ENCODE data around the gene SYPL2. TPM values are rescaled to one million over a fixed set of nuclear protein-coding genes. Genes with fewer than 3 reads are reported as not detected.

SYPL2 gene
- total and polyA plus RNA-seq, 2 of the 8 experiments (the other 6 are each of a cell fraction or from before 2014, with no cell fraction given) = 1.5 TPM

DNA sequence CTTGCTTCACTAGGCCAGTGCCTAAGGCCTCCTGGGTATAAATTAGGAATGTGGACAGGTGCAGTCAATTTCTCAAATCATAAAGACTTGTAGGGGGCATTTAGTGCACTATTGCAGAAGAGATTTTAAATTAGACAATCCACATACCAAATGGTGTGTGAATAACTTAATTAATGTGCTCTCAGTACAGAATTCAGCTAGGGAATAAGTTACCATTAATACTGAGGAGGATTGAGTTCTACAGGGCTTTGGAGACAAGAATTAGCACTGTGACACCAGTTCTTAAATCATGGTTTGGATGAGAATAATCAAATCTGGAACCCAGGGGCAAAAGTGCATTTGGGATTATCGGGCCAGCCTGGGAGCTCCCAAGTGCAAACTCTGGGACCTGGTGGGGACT lies 1.7 kb downstream of the SYPL2 start (continued):
- no peak for TF ChIP-seq SIX5 (IDR thresholded peaks at IDR 0.05; ENCODE audit: low read depth, low read length)
